ENCODE data around the gene TMEM100.
A peak's percentile ranks its signal among the peaks of the same experiment; 100 is the strongest.

Gene TMEM100

DNA sequence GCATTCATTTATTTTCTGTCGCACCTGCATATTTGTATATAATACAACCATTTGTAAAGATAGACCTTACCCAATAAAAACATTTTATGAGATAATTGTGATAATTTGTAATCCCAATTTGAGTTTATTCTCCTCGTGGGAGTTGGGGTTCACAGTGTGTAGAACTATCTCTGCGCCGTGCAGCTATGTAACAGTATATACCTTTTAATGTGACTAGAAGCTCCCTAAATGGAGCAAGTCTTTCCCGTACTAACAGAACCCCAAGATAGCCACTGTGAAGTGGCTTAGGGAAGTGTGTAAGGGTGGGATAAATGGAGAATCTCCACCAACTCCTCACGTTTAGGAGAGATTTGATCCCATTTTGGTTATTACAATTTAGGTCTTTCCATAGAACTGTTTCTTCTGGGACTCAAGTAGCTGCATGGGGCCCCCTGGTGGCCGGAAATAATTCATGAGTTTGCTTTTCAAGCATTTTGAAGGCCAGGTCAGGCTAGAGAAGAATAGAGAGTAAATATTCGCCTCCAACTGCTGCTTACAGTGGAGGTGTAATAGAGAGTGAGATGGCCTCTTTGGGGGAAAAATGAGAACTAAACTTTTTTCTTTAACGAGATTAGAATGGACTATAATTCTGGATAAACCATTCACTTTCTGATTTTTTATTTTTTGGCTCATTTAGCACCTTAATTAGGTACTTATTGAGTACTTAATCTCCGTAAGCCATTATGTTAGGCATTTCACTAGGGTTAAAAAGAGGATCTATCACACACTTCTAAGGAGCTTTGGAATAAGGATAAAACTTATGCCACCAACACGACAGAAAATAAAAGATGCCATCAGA lies 4.5 kb downstream of the TMEM100 start:
- DNase-seq (ENCODE audit: low spot score), result peak; percentile 46

- no peak for DNase-seq (ENCODE audit: low spot score)
Measured at GRCh38 chr17:55717432-55717831, 5.2 kb downstream of the TMEM100 start.

DNA sequence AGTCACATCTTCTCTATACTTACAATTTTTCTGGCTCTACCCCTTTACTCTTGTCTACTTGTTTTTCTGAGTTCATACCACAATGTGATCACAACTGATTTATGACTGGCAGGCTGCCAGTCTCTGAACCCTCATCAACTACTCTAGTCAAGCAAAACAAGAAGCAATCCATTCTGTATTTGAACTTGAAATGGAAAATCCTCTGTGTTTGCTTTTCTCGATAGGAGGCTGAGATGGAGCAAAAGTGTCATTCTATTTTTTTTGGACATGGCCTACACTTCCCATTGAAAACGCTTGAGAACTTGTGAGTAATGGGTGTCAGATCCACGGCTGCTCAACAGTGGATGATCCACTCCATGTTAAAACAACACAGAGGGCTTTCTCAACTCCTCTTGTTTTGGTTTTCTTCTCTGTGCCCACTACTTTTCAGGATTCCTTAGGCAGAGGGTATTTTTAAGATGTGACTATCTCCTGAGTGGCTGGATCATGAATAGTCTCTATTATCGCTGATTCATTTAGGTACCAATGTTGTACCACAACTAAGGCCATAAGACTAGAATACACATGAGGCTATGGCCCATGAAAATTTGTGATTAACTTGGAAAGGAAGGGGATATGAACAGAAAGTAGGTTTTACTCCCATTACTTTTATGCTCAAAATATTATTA lies 11.7 kb downstream of the TMEM100 start:
- no peak for DNase-seq (ENCODE audit: low spot score)

DNA sequence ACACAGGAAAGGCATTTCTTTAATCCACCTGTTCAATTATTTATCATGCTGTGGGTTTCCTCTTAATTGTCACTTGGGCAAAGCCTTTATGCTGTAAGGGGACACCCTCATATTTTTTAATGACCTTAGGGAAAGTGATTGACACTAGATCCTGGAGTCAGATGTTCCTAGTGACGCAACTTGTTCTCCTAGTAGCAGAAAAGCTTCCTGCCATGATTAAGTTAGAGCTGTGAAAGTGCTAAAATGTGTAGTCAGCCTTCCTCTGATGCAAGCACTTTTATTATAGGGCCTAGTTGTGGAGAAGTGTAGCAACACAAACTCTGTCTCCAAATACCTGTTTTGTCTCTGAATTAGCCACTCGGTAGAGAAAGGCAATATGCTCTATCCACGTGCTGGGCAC lies 12.3 kb downstream of the TMEM100 start:
- no peak for DNase-seq (ENCODE audit: low spot score)

DNA sequence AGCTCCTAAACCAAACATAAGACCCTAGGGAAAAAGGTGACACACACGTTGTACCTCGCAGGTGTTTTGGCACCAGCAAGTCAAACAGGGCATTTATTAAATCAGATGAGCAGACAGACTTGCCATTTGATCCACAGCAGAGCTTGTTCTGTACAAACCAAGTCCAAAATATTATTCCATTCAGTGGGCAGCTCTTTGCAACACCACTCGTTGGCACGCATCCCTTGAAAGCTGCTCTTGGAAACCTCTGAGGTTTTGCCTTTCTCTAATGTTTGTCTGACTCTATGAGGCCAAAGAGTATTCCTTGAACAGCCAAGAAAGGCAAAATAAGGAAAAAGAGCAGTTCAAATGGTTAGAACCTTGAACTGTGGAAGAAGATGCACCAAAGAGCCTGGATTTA lies 12.7 kb downstream of the TMEM100 start:
- no peak for DNase-seq (ENCODE audit: low spot score)

DNA sequence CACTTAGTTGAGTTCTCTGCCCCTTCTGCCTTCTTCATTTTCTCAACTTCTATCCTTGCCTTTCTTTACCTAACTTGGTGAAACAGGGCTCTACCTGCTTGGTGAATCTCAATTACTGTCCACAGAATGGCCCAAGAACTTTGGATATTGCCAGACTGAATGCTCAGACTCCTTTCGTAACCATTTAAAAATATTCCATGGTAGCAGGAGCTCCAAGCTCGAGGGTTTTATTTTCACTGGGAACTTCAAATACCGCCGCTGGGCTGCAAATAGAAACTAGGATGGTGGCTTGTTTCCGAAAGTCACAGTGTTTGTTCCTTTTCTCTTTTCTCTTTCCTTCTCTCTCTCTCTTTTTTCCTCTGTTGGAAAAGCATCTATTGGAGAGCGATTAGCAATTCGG lies 13.2 kb downstream of the TMEM100 start:
- DNase-seq (ENCODE audit: low spot score), result no peak

DNA sequence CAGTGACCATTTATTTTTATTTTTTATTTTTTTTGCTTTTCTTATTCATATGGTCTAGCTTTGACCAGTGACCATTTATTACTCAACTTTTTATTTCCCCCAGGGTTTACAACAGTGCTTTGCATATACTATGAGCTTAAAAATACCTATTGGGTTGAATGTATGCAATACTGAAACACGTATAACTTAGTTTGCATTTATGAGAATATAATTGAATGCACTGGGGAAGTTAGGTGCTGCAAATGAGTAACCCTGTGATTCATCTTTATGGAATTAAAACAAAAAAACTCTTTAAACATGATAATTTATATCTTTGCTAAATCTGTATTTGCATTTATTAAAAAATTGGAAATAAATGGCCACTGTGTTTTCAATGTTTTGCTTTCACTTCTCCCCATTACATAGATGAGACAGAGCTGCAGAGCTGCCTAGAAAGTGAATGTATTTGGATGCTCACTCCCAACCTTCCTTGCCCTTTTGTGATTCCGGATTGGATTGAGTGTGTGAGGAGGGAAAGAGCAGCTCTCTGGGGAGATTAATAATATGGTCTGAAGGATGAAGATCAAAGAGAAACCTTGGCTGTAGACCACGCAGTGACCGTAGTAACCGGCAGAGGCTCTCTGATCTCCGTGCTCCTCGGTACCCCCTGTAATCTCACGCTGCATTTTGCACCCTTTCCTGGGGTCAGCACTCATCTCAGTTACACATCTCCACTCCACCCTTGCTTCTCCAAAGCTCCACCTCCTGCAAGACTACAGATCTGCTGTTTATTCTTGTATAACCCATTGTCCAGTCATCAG lies 14.3 kb downstream of the TMEM100 start:
- no peak for DNase-seq (ENCODE audit: low spot score)

- no peak for DNase-seq (ENCODE audit: low spot score)
Measured at GRCh38 chr17:55706808-55707773, 15.6 kb downstream of the TMEM100 start.

DNA sequence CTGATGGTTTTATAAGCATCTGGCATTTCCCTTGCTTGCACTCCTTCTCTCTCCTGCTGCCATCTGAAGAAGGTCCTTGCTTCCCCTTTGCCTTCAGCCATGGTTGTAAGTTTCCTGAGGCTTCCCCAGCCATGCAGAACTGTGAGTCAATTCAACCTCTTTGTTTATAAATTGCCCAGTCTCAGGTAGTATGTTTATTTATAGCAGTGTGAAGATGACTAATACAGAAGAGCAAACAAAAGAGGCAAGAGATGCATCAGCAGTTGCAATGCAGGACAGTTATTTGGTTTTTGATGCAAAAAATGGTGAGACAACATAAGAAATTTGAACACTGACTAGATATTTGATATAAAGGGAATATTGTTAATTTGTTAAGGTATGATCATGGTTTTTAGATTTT lies 16.8 kb downstream of the TMEM100 start:
- peak; percentile 62 for DNase-seq (ENCODE audit: low spot score)

DNA sequence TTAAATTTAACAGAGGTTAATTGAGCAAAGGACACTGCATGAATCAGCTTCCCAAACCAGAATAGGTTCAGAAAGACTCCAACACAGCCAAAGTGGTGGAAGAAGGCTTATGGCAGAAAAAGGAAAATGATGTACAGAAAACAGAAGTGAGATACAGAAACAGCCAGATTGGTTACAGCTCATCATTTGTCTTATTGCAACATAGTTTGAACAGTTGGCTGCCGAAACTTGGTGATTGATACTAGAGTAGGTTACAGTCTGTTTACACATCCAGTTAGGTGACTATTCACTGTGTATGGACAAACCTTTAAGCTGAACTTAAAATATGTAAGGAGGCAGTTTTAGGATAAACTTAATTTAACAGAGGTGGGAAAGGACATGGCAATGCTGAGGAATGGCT lies 18.3 kb downstream of the TMEM100 start:
- no peak for DNase-seq (ENCODE audit: low spot score)

DNA sequence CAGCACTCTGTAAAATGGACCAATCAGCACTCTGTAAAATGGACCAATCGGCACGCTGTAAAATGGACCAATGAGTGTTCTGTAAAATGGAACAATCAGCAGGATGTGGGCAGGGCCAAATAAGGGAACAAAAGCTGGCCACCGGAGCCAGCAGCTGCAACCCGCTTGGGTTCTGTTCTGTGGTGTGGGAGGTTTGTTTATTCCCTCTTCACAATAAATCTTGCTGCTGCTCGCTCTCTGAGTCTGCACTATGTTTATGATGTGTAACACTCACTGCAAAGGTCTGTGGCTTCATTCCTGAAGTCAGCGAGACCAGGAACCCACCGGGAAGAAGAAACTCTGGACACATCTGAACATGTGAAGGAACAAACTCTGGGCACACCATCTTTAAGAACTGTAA lies 20.5 kb downstream of the TMEM100 start:
- no peak for DNase-seq (ENCODE audit: low spot score)

- no peak for DNase-seq (ENCODE audit: low spot score)
Measured at GRCh38 chr17:55699181-55699860, 23.3 kb downstream of the TMEM100 start.

DNA sequence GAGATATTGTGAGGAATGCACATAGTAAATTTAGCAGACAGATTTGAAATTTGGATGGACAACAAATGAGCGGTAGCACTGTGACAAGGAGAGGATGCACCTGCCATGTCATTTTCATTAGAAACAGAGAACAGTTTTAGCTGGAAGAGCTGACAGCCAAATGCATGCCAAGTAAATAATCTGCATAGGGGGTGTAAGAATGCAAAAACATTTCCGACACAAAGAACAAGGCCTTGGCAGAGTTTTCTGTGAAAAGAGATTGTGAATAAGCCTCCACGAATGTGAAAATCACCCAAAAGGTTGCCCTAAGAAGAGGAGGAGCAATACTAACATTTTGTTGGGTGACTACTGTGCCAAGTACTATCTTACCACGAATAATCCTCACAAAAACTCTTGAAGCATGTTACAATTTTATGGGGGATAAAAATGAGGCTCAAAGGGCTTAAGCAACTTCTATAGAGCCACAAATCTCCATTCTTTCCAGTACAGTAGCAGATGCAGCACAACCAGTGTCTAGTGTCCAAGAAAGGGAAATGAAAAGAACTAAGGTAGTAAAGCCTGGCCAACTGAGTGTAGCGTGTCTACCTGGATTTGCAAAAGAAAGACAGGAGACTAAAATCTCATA lies 28.3 kb downstream of the TMEM100 start:
- no peak for DNase-seq (ENCODE audit: low spot score)

- no peak for DNase-seq (ENCODE audit: low spot score)
Measured at GRCh38 chr17:55693254-55694216, 29.1 kb downstream of the TMEM100 start.

GRCh38 chr17:55692276-55692675 lies 30.4 kb downstream of the TMEM100 start:
- no peak for DNase-seq (ENCODE audit: low spot score)

DNA sequence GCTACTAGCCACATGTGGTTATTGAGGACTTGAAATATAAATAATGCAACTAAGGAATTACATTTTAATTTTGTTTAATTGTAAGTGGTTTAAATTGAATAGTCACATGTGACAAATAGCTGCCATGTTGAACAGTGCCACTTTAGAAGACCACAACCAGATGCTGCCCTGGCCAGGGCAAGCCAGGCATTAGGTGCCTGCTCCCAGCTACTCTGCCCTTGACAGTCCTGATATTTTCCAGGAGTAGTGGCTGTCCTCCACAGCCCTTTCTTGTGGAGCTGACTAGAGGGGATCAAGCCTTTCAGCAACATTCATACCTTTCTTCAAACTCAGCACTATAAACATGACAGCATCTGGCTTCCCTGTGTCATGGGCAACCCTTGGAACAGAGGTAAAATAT lies 31.0 kb downstream of the TMEM100 start:
- DNase-seq (ENCODE audit: low spot score), result no peak

- no peak for DNase-seq (ENCODE audit: low spot score)
Measured at GRCh38 chr17:55690105-55690508, 32.6 kb downstream of the TMEM100 start.

DNA sequence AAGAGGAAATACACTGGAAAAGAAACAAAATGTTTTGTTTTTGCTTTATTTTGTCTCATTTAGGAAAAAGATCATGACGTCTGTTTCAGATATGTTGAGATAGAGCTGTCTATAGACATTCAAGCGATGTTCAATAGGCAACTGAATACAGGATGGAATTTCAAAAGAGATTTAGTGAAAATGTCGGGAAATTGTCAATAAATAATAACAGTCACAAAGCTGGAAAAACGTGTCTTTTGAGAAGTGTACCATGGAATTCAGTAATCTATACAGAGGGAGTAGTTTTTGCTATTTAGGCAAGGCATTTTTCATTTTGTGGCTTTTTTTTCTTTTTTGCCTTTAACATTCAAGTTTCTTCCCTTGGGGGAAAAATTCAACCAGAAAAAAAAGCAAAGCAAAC lies 33.0 kb downstream of the TMEM100 start:
- no peak for DNase-seq (ENCODE audit: low spot score)

DNA sequence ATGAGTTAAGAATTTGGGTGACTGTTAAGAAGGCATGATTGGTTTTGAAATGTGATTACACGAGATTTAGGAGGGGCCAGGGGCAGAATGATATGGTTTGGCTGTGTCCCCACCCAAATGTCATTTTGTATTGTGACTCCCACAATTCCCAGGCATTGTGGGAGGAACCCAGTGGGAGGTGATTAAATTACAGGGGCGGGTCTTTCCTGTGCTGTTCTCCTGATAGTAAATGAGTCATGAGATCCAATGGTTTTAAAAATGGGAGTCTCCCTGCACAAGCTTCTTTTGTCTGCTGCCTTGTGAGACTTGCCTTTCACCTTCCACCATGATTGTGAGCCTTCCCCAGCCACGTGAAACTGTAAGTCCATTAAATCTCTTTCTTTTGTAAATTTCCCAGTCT lies 34.6 kb downstream of the TMEM100 start:
- DNase-seq (ENCODE audit: low spot score), result no peak
